ENCODE data around the gene BMAL1. TPM values are rescaled to one million over a fixed set of nuclear protein-coding genes. Genes with fewer than 3 reads are reported as not detected.

BMAL1 gene
- total RNA-seq, 2 experiments from 2014 or later, result 18.6 to 20.2 TPM

GRCh38 chr11:13261591-13262061 is 16.0 kb upstream of the BMAL1 start:
- H3K4me3 Mint-ChIP-seq, result no peak overlapping the region
- no peak overlapping the region for H3K27ac Mint-ChIP-seq
- ATAC-seq (no peak), DNase-seq (no peak)
- intact Hi-C loops (cut with DNase I, micrococcal nuclease), result no loop called here
- H3K27me3 Mint-ChIP-seq, result peaks cover 8% of the 10 kb centered on the region
- ChIA-PET POLR2A (no interaction called here), CTCF (interaction anchor here (0.6 to 1.5 kb wide), 3 partner anchors 18 to 1211 kb away, joined by 3 to 6 read pairs (median 3); no protein-coding TSS in a partner anchor)
- peaks cover 16% of the 10 kb centered on the region for H3K4me1 Mint-ChIP-seq
- no peaks in the 10 kb centered on the region for H3K9me3 Mint-ChIP-seq (ENCODE audit: low read depth)
- no peaks in the 10 kb centered on the region for H3K36me3 Mint-ChIP-seq (ENCODE audit: low read depth)

DNA sequence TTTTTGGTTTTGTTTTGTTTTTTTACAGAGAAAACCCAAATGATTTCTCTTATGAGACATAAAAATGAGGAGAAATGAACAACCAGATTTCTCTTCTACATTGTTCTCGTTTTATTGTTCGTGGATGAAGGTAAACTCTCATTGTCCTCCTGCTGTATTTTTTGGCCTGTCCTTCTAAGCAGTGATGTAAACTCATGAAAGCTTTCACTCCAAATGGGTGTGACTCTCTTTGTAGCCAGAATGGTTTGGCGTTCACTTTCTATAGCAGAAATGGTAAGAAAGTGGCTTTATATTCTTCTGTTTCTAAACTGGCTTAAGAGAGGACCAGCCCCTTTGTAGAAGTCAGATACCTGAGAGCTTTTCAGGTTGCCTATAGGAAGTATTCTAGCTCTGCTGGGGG is 15.5 kb upstream of the BMAL1 start:
- intact Hi-C loops (cut with DNase I, micrococcal nuclease), result no loop called here
- ChIA-PET CTCF (interaction anchor here (0.6 to 1.5 kb wide), 5 partner anchors 11 to 1210 kb away, joined by 3 to 6 read pairs (median 3); no protein-coding TSS in a partner anchor), POLR2A (no interaction called here)
- Mint-ChIP-seq H3K36me3 (ENCODE audit: low read depth) (no peaks in the 10 kb centered on the region), H3K4me3 (no peak overlapping the region), H3K9me3 (ENCODE audit: low read depth) (no peaks in the 10 kb centered on the region), H3K27me3 (peaks cover 8% of the 10 kb centered on the region), H3K4me1 (peaks cover 16% of the 10 kb centered on the region), H3K27ac (no peak overlapping the region)
- no peak for DNase-seq
- no peak for ATAC-seq

DNA sequence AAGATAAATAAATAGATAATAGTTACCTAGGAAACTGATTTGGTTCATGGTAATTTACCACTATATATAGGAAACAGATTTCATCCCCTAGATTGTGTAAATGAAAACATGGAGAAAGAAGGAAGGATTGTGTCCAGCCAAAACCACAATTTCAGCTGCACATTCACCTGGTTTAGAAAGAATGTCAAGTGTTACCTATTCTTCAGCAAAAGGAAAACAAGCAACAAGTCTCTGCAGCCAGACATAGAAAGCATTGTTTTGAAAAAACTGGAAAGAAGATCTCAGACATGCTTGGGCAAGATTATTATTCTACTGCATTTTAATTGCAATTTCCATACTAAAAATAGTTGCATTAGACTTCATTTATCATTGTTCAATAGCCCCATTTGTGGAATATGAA is 8.8 kb upstream of the BMAL1 start:
- Mint-ChIP-seq H3K27ac (no peak overlapping the region), H3K4me1 (no peaks in the 10 kb centered on the region), H3K9me3 (ENCODE audit: low read depth) (no peaks in the 10 kb centered on the region), H3K4me3 (no peak overlapping the region), H3K36me3 (ENCODE audit: low read depth) (no peaks in the 10 kb centered on the region), H3K27me3 (peaks cover 20% of the 10 kb centered on the region)
- CTCF ChIA-PET, result interaction anchor here (1.2 kb wide), 1 partner anchor 205 kb away, joined by 3 read pairs; no protein-coding TSS in a partner anchor
- DNase-seq (no peak), ATAC-seq (no peak)
- POLR2A ChIA-PET, result no interaction called here
- intact Hi-C loops (cut with DNase I, micrococcal nuclease), result no loop called here

GRCh38 chr11:13269775-13270174 is 7.8 kb upstream of the BMAL1 start:
- ChIA-PET CTCF (interaction anchor here (1.0 to 1.2 kb wide), 2 partner anchors 195 to 204 kb away, joined by 3 read pairs; no protein-coding TSS in a partner anchor), POLR2A (no interaction called here)
- Mint-ChIP-seq H3K36me3 (ENCODE audit: low read depth) (no peaks in the 10 kb centered on the region), H3K27ac (no peak overlapping the region), H3K4me1 (no peaks in the 10 kb centered on the region), H3K27me3 (peaks cover 22% of the 10 kb centered on the region), H3K4me3 (no peak overlapping the region), H3K9me3 (ENCODE audit: low read depth) (no peaks in the 10 kb centered on the region)
- intact Hi-C loops (cut with DNase I, micrococcal nuclease), result loop anchor here in 1 of 2 experiments (10.0 kb wide), 1 partner anchor 805 kb away; no protein-coding TSS in a partner anchor
- DNase-seq, result no peak
- no peak for ATAC-seq

DNA sequence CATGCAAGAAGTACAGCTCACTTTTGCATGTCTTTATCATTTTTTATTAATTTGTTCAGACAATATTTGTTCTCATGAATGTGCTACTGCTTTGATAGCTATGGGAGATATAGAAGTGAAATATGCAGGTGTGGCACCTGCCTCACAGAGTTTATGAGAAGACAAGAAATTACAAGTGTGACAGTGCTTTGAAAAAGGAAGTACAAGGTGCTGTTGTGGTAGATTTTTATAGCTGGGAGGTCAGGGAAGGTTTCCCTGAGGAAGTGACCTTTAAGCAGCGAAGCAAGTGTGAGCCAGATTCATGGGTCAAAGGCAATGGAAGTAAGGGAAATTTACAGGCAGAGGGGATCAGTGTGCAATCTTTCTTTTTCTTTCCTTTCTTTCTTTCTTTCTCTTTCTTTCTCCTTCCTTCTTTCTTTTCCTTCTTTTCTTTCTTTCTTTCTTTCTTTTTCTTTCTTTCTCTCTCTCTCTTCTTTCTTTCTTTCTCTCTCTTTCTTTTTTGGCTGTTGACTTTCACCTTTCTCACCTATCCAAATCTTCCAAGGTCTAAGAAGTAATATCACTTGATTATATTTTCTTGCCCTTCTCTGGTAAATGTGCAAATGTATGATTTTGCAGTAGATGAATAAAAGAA is 6.4 kb upstream of the BMAL1 start:
- Mint-ChIP-seq H3K4me1 (peaks cover 5% of the 10 kb centered on the region), H3K9me3 (ENCODE audit: low read depth) (no peaks in the 10 kb centered on the region), H3K4me3 (no peak overlapping the region), H3K27me3 (peaks cover 21% of the 10 kb centered on the region), H3K36me3 (ENCODE audit: low read depth) (no peaks in the 10 kb centered on the region), H3K27ac (no peak overlapping the region)
- intact Hi-C loops (cut with DNase I, micrococcal nuclease), result loop anchor here in 1 of 2 experiments (10.0 kb wide), 1 partner anchor 804 kb away; no protein-coding TSS in a partner anchor
- ATAC-seq, result no peak
- DNase-seq, result no peak
- POLR2A ChIA-PET, result no interaction called here
- CTCF ChIA-PET, result interaction anchor here (0.9 to 2.3 kb wide), 4 partner anchors 9 to 74 kb away, joined by 3 to 9 read pairs (median 4); no protein-coding TSS in a partner anchor

GRCh38 chr11:13276454-13276831 is 1.1 kb upstream of the BMAL1 start:
- no peaks in the 10 kb centered on the region for H3K9me3 Mint-ChIP-seq (ENCODE audit: low read depth)
- H3K4me1 Mint-ChIP-seq, result peaks cover 36% of the 10 kb centered on the region
- peak overlapping the region; percentile 84 for H3K27ac Mint-ChIP-seq
- POLR2A ChIA-PET, result interaction anchor here (1.1 to 1.3 kb wide), 2 partner anchors 11 to 63 kb away, joined by 3 to 4 read pairs; no protein-coding TSS in a partner anchor
- CTCF ChIA-PET, result interaction anchor here (0.8 to 1.7 kb wide), 3 partner anchors 59 to 62 kb away, joined by 3 to 17 read pairs (median 5); no protein-coding TSS in a partner anchor
- DNase-seq (peak; percentile 31), ATAC-seq (no peak)
- no peaks in the 10 kb centered on the region for H3K36me3 Mint-ChIP-seq (ENCODE audit: low read depth)
- H3K4me3 Mint-ChIP-seq, result peak overlapping the region; percentile 87
- intact Hi-C loops (cut with DNase I, micrococcal nuclease), result loop anchor here (2.0 to 10.0 kb wide), 4 partner anchors 58 to 1434 kb away; partner anchors contain the start of genes FAR1 (in 1 of the 2) and USP47 (in 1 of the 2)
- peaks cover 6% of the 10 kb centered on the region for H3K27me3 Mint-ChIP-seq

GRCh38 chr11:13276832-13277767 is 490 bp upstream of the BMAL1 start:
- intact Hi-C loops (cut with DNase I, micrococcal nuclease), result loop anchor here (1.0 to 10.0 kb wide), 10 partner anchors 10 to 1435 kb away; partner anchors contain the start of genes BTBD10 (in 2 of the 2), FAR1 (in 2 of the 2), TEAD1 (in 1 of the 2) and USP47 (in 1 of the 2)
- peaks cover 3% of the 10 kb centered on the region for H3K36me3 Mint-ChIP-seq (ENCODE audit: low read depth)
- ChIA-PET POLR2A (interaction anchor here (1.1 to 1.3 kb wide), 2 partner anchors 10 to 62 kb away, joined by 3 to 4 read pairs; no protein-coding TSS in a partner anchor), CTCF (interaction anchor here (1.7 kb wide), 2 partner anchors 58 to 61 kb away, joined by 5 to 17 read pairs; no protein-coding TSS in a partner anchor)
- ATAC-seq (peak; percentile 93), DNase-seq (peak; percentile 98)
- peak overlapping the region; percentile 84 for H3K27ac Mint-ChIP-seq
- no peaks in the 10 kb centered on the region for H3K9me3 Mint-ChIP-seq (ENCODE audit: low read depth)
- peaks cover 43% of the 10 kb centered on the region for H3K4me1 Mint-ChIP-seq
- peak overlapping the region; percentile 87 for H3K4me3 Mint-ChIP-seq
- peaks cover 6% of the 10 kb centered on the region for H3K27me3 Mint-ChIP-seq

DNA sequence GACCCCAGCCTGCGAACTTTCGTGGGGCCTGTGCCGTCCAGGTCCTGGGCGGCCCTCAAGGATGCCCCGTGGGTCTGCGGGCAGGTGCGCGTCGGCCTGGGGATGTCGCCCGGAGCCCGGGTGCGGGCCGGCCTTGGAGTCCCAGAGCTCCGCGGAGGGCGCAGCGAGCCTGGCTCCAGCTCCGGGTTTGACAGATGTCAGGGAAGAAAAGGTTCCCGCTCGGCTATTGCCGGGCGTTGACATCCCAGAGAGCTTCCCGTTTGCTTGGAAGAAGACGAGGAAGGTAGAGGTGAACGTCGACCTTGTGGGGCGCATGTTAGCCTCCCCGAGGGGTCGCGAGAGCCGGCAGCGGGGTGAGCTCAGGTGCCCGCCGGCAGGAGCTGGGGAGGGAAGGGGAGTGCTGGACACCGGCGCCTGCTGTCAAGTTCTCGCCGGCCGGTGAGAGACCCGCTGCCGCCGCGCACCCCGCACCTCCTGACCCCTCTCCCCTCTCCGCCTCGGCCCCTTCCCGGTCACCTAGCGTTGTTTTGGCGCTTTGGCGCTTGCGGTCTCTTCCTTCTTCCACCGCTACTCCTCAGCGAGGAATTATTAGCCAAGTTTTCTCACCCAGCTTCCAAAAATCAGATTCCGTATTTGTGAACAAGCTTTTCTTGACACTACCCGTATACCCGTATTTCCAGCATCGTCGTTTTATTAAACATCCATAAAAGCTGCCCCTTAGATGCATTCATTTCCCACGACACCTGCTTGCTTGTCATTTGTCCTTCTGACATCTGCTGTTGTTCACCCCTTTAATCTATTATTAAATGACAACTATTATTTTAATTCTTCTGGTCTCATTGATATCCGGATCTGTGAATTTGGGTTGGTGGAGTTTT is 1.3 kb downstream of the BMAL1 start:
- H3K4me3 Mint-ChIP-seq, result peak overlapping the region; percentile 78
- intact Hi-C loops (cut with DNase I, micrococcal nuclease), result loop anchor here (1.0 to 10.0 kb wide), 4 partner anchors 8 to 1437 kb away; partner anchors contain the start of genes FAR1 (in 1 of the 2) and USP47 (in 1 of the 2)
- peaks cover 59% of the 10 kb centered on the region for H3K4me1 Mint-ChIP-seq
- ATAC-seq (no peak), DNase-seq (peak; percentile 30)
- no peaks in the 10 kb centered on the region for H3K9me3 Mint-ChIP-seq (ENCODE audit: low read depth)
- peaks cover 3% of the 10 kb centered on the region for H3K36me3 Mint-ChIP-seq (ENCODE audit: low read depth)
- peaks cover 6% of the 10 kb centered on the region for H3K27me3 Mint-ChIP-seq
- peak overlapping the region; percentile 76 for H3K27ac Mint-ChIP-seq
- ChIA-PET POLR2A (interaction anchor here (1.1 to 2.0 kb wide), 2 partner anchors 8 to 57 kb away, joined by 4 to 9 read pairs; no protein-coding TSS in a partner anchor), CTCF (interaction anchor here (1.2 to 3.4 kb wide), 7 partner anchors 8 to 87 kb away, joined by 3 to 28 read pairs (median 5); no protein-coding TSS in a partner anchor)

GRCh38 chr11:13279487-13279834 is 1.9 kb downstream of the BMAL1 start:
- no peaks in the 10 kb centered on the region for H3K9me3 Mint-ChIP-seq (ENCODE audit: low read depth)

More at GRCh38 chr11:13279487-13279834, 1.9 kb downstream of the BMAL1 start:
- peaks cover 3% of the 10 kb centered on the region for H3K27me3 Mint-ChIP-seq
- DNase-seq, result no peak
- ChIA-PET CTCF (interaction anchor here (1.0 to 3.4 kb wide), 8 partner anchors 7 to 87 kb away, joined by 3 to 28 read pairs (median 4); no protein-coding TSS in a partner anchor), POLR2A (interaction anchor here (1.1 to 2.0 kb wide), 2 partner anchors 8 to 56 kb away, joined by 4 to 9 read pairs; no protein-coding TSS in a partner anchor)
- peak overlapping the region; percentile 76 for H3K27ac Mint-ChIP-seq
- peaks cover 61% of the 10 kb centered on the region for H3K4me1 Mint-ChIP-seq
- H3K4me3 Mint-ChIP-seq, result peak overlapping the region; percentile 78
- intact Hi-C loops (cut with DNase I, micrococcal nuclease), result loop anchor here (5.0 to 10.0 kb wide), 3 partner anchors 388 to 1437 kb away; partner anchors contain the start of genes FAR1 (in 1 of the 2) and USP47 (in 1 of the 2)
- ATAC-seq, result no peak
- H3K36me3 Mint-ChIP-seq (ENCODE audit: low read depth), result peaks cover 3% of the 10 kb centered on the region

Data from activated CD4-positive, alpha-beta T cell treated with anti-CD3 and anti-CD28 coated beads for 36 hours (primary cell).